Mucosa of rectum (tissue), 2 donors: ENCODE data around the gene SHFL.

Experiments
- H3K27ac ChIP-seq, 2 donors: one replicate each; pipeline ENCODE4 v1.7.0; 2013; ENCODE audit warnings: inconsistent platforms in 2 of 2, low read depth in 2 of 2, low read length in 2 of 2
- H3K27me3 ChIP-seq, 2 donors: one replicate each; pipeline ENCODE4 v1.7.0; 2013; ENCODE audit warnings: low read length in 2 of 2; ENCODE audit not compliant: control insufficient read depth in 2 of 2, insufficient read depth in 2 of 2
- H3K36me3 ChIP-seq, 2 donors: one replicate each; pipeline ENCODE4 v1.7.0; 2013; ENCODE audit warnings: low read length in 2 of 2; ENCODE audit not compliant: control insufficient read depth in 2 of 2, insufficient read depth in 2 of 2
- H3K4me1 ChIP-seq, 2 donors: one replicate each; pipeline ENCODE4 v1.7.0; 2013; ENCODE audit warnings: low read length in 2 of 2, mild to moderate bottlenecking in 1 of 2; ENCODE audit not compliant: control insufficient read depth in 2 of 2, insufficient read depth in 2 of 2
- H3K4me3 ChIP-seq, 2 donors: one replicate each; pipeline ENCODE4 v1.7.0; 2013; ENCODE audit warnings: low read length in 2 of 2
- H3K9ac ChIP-seq, 2 donors: one replicate each; pipeline ENCODE4 v1.7.0; 2013; ENCODE audit warnings: low read length in 2 of 2, low read depth in 1 of 2, mild to moderate bottlenecking in 1 of 2
- H3K9me3 ChIP-seq, 2 donors: one replicate each; pipeline ENCODE4 v1.7.0; 2013; ENCODE audit warnings: low read length in 2 of 2; ENCODE audit not compliant: control insufficient read depth in 2 of 2
- donor health status: healthy.
- donor health status: Normal muscosa, but diverticular disease.

Gene SHFL

DNA sequence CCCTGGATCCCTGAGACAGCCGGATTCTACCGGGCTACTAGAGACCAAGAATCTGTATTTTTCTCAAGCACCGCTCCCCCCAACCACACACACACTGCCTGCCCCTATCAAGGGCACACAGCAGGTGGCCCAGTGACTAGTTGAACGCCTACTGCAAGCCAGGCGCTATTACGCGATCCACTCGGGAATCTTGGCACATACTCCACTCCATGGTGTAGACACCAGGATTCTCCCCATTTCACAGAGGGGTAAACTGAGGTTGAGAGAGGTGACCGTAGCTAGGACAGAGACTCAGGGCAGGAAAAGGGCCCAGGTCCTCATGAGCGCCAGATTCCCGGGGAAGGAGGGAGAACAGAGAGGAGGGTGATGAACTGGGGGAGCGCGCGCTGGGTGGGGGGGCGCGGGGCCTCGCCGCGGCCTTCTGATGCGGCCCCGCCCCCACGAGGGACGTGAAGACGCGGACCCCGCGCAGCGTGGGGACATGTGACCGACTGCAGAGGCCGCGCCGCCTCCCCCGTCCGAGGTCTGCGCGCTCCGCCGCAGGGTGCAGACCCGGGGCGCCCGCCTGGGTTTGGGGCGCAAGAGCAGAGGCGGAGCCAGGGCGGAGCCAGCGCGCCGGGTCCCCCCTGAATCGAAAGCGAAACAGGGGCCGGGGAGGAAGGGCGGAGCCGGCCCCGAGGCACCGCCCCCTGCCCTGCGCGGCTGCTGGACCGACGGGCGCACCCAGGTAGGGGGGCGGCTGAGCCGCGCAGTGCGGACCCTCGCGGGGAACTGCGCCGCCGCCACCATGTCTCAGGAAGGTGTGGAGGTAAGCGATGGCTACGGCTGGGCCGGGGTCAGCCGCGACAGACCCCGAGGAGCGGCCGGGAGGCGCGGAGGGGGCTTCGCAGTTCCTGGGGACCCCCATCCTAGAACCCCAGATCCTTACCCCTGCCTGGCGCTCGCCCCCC, at the start of gene SHFL:
SHFL (plus strand) TSS at position 677 of the 950 bp plus-strand sequence; CDS start at position 788, 111 bp downstream.
- H3K4me1 ChIP-seq: no peaks in the 10 kb centered on the region
- H3K27ac ChIP-seq: peak within 1 kb of the TSS; percentile 76 to 80
- peak within 1 kb of the TSS; percentile 92 to 93 for H3K9ac ChIP-seq
- peaks cover 0 to 13% of the 10 kb centered on the region in 2 donors for H3K36me3 ChIP-seq
- no peaks in the 10 kb centered on the region for H3K27me3 ChIP-seq
- peak within 1 kb of the TSS; percentile 83 for H3K4me3 ChIP-seq
- H3K9me3 ChIP-seq: no peaks in the 10 kb centered on the region

DNA sequence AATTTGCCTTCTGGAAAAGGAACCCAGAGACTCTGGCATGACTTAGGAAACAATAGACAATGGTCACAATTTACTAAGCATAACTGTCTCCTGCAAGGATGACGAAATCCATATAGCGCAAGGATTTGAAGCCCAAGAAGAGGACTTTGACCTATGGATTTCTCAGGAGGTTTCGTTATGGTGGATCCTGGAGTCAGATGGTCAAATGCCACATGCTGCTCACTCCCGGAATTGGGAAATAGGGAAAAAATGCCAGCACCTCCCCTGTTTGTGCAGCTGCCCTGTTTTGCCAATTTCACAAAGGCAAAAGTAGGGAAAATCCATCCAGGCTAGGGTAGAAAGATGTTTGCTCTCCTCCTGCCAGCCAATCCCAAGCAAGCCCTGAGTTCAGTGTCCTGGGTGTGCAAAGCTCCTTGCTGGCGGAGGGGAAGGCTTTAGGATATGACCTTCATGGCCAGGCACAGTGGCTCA, 49.5 kb upstream of the SHFL start:
- Histone ChIP-seq H3K36me3 (no peaks in the 10 kb centered on the region), H3K27ac (no peak overlapping the region), H3K4me1 (peaks cover 2 to 4% of the 10 kb centered on the region in 2 donors), H3K9ac (no peak overlapping the region), H3K9me3 (no peaks in the 10 kb centered on the region), H3K27me3 (peaks cover 9 to 10% of the 10 kb centered on the region in 2 donors), H3K4me3 (no peak overlapping the region)

DNA sequence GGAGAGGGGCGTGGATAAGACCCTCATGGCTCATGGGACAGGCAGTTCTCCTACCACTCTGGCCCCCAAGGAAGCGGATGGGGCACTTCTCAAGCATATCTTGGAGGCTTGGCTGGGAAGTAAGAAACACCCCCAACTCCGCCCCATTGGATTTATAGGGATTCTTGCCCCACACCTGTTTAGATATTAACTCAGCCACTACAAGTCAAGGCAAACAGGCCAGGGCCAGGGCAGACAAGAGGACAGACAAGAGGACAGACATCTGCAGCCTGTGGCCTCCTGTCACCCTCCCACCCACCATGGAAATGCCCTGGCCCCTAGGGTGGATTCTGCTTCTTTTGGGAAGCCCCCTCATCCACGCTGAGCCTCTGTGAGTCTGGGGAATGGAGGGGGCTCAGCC, 48.8 kb upstream of the SHFL start:
- Histone ChIP-seq H3K4me3 (no peak overlapping the region), H3K36me3 (no peaks in the 10 kb centered on the region), H3K27ac (no peak overlapping the region), H3K9ac (no peak overlapping the region), H3K9me3 (peaks cover 0 to 3% of the 10 kb centered on the region in 2 donors), H3K27me3 (peaks cover 6 to 7% of the 10 kb centered on the region in 2 donors), H3K4me1 (peaks cover 2 to 4% of the 10 kb centered on the region in 2 donors)

DNA sequence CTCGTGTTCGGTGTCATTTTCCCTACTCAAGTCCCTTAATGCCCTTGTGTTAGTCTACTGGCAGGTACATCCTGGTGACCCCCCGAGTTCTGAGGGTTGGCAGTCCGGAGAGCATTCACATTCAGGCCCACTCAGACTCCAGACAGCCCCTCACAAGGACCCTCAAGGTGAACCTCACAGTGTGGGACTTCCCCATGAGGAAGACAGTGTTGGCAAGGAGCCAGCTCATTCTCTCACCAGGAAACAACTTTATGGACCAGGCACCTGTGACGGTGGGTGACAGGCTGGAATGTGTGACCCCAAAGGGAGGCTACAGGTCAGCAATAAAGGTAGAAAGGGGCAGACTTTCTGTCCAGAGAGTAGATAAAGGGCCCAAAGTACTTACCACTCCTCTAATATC, 48.3 kb upstream of the SHFL start:
- Histone ChIP-seq H3K9ac (no peak overlapping the region), H3K27me3 (peaks cover 5 to 6% of the 10 kb centered on the region in 2 donors), H3K27ac (no peak overlapping the region)

DNA sequence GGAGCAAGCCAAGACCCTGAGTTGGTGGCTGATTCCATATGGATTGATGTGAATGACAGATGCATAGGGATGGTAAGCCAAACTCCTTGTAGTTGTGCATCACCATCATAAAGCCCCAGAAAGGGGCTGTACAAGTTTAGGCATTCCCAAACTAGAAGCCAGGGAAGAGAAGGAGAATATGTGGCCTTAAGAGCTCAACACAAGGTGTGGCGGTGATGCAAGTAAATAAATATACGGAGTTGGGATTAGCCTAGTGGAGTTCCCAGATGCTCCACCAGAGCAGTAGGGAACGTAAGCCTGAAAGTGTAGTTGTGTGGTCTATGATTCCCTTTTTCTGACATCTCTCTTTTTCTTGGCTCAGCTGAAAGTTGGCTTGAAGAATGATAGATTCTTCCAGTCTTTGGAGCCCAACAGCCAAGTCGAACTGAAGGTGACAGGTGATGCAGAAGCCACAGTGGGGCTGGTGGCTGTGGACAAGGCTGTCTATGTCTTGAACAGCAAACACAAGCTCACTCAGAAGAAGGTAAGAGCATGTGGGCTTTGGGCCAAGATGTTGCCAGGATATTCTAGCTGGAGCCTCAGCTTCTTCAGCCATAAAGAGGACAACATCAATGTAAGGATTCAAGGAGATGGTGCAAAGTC, 42.7 kb upstream of the SHFL start:
- Histone ChIP-seq H3K27me3 (no peaks in the 10 kb centered on the region), H3K27ac (no peak overlapping the region), H3K9ac (no peak overlapping the region), H3K4me1 (no peaks in the 10 kb centered on the region), H3K36me3 (no peaks in the 10 kb centered on the region), H3K9me3 (peaks cover 0 to 7% of the 10 kb centered on the region in 2 donors), H3K4me3 (no peak overlapping the region)

More for the DNA sequence above, 48.3 kb upstream of the SHFL start:
- no peak overlapping the region for H3K4me3 ChIP-seq
- H3K4me1 ChIP-seq: peaks cover 2 to 4% of the 10 kb centered on the region in 2 donors
- H3K9me3 ChIP-seq: peaks cover 0 to 3% of the 10 kb centered on the region in 2 donors
- no peaks in the 10 kb centered on the region for H3K36me3 ChIP-seq

DNA sequence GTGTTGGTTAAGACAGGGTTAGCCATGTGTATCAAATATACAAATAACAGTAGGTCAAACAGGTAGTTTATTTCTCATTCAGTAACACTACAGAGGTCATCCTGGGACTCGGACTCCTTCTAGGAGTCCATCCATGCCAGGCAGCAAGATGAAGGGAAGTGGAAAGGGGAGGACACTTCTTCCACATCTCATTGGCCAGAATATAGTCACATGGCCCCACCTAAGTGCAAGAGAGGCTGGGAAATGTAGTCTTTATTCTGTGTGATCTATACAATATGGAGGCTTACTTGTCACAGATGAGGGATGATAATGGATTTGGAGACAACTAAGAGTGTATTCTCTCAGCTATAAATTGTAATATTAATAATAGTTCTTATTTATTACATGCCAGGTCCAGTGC, 41.7 kb upstream of the SHFL start:
- peaks cover 0 to 7% of the 10 kb centered on the region in 2 donors for H3K9me3 ChIP-seq
- no peaks in the 10 kb centered on the region for H3K4me1 ChIP-seq
- H3K27me3 ChIP-seq: no peaks in the 10 kb centered on the region
- no peaks in the 10 kb centered on the region for H3K36me3 ChIP-seq
- no peak overlapping the region for H3K9ac ChIP-seq
- H3K27ac ChIP-seq: no peak overlapping the region
- no peak overlapping the region for H3K4me3 ChIP-seq

DNA sequence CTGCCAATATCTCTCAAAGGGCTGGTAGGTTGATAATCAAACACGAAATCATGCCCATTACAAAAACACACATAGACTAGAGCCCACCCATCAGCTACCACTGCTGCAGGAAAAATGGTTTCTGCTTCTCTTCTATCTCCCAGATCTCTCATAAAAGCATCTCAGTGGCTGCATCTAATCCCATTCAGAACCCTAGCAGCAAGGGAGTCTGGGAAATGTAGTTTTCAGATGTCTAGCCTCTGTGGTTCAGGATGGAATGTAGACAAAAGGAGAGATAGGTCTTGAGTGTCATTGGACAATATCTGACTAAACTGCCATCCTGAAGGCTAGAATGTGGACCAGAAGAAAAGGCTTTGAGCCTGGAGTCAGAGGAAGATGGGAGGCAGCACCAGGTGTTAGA, 40.7 kb upstream of the SHFL start:
- H3K9ac ChIP-seq: no peak overlapping the region
- peaks cover 0 to 7% of the 10 kb centered on the region in 2 donors for H3K9me3 ChIP-seq
- H3K27me3 ChIP-seq: no peaks in the 10 kb centered on the region
- no peak overlapping the region for H3K27ac ChIP-seq
- no peak overlapping the region for H3K4me3 ChIP-seq
- no peaks in the 10 kb centered on the region for H3K36me3 ChIP-seq
- H3K4me1 ChIP-seq: no peaks in the 10 kb centered on the region

DNA sequence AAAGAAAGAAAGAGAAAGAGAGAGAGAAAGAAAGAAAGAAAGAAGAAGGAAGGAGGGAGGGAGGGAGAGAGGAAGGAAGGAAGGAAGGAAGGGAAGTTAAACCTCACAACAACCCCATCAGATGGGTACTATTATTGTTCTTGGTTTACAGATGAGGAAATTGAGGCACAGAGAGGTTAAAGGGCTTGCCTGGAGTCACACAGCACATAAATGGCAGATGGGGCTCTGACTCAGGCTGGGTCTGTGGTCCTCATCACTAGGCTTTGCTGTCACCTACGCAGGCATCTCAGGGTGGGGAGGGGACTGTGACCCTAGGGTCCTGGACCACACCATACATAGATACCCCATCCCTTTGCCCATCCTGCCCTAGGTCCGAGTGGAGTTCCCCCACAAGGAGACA, 36.5 kb upstream of the SHFL start:
- no peaks in the 10 kb centered on the region for H3K9me3 ChIP-seq
- H3K9ac ChIP-seq: no peak overlapping the region
- no peaks in the 10 kb centered on the region for H3K36me3 ChIP-seq
- H3K4me1 ChIP-seq: no peaks in the 10 kb centered on the region
- H3K27me3 ChIP-seq: peaks cover 0 to 2% of the 10 kb centered on the region in 2 donors
- no peak overlapping the region for H3K4me3 ChIP-seq
- H3K27ac ChIP-seq: no peak overlapping the region

DNA sequence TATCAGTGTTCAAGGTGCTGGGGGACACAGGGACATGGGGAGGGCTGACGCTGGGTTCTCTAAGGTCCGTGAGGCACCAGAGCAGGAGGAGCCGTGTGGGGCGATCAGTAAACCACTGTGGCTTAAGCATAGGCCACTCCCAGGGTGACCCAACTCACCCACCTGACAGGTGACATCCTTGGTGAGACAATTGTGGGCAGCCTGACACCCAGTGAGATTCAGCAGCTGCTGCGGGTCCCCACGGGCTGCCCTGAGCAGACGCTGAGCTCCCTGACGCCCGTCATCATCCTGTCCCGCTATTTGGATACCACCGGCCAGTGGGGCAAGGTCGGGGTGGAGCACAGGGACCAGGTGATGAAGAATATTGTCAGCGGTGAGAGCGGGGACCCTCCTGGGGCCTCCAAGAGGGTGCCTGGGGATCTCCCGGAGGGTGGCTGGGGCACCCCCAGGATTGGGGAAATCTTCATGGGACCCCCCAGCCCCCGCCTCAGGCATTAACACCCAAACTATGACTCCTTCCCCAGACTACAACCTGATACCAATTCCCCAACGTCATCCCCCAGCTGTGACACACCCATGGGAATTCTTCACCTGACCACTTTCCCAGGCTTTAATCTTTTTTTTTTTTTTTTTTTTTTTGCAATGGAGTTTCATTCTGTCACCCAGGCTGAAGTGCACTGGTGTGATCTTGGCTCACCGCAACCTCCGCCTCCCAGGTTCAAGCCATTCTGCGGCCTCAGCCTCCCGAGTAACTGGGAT, 33.3 kb upstream of the SHFL start:
- no peaks in the 10 kb centered on the region for H3K4me1 ChIP-seq
- H3K9me3 ChIP-seq: no peaks in the 10 kb centered on the region
- no peak overlapping the region for H3K9ac ChIP-seq
- no peaks in the 10 kb centered on the region for H3K36me3 ChIP-seq
- H3K4me3 ChIP-seq: no peak overlapping the region
- H3K27me3 ChIP-seq: peaks cover 0 to 2% of the 10 kb centered on the region in 2 donors
- no peak overlapping the region for H3K27ac ChIP-seq
